Measurements from ENCODE around the gene ANXA4. TPM values are rescaled to one million over a fixed set of nuclear protein-coding genes. Genes with fewer than 3 reads are reported as not detected.

The ANXA4 gene
- total and polyA plus RNA-seq, 2 of the 13 experiments (the other 11 are each of a cell fraction or from before 2014, with no cell fraction given): 155 to 168 TPM

DNA sequence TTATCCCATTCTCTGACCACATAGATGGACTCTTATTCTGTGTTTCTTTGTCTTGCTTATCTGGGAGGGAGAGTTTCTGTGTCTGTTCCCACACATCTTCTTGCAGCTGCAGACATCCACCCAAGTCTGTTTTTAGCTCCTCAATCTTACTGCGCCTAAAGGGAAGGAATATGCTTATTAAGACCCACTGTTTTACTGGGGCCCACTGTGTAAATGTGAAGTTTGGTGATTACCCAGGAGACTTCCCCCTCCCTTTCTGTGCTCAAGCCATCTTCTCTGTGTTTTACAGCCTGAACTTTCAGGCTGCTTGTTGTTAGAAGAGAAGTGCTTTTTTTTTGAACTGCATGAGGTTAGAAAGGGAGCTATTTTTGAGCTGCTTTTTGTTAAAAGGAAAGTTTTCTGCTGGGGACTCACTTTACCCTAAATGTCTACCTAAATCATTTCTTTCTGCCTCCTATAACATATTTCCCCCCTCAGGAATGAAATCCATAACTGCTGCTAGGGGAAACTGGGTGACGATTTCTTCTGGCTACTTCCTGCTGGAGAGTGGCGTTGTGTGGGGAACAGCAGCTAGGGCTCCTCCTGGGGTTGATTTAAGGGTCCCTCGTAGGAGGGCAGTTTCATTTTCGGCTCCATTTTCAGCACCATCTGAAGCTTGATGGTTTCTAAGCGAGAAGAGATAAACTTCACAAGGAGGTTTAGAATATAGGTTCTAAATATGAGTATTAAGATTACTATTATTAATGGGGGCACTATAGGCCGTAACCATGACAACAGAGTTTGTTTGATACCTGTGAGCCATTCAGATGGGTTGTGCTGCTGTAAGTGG lies 48.1 kb downstream of the ANXA4 start:
- Histone ChIP-seq H3K4me1 (ENCODE audit: insufficient read depth, low read length) (peaks cover 35% of the 10 kb centered on the region), H2AFZ (ENCODE audit: low read length) (no peak overlapping the region), H3K27me3 (ENCODE audit: control insufficient read depth in 1 of 2, insufficient read depth in 2 of 2, low read length in 2 of 2) (no peaks in the 10 kb centered on the region), H3K79me2 (ENCODE audit: insufficient read depth, low read length) (no peaks in the 10 kb centered on the region), H3K4me3 (replicated peaks in 1 of 3; ENCODE audit: insufficient read depth in 1 of 3, low read depth in 2 of 3, low read length in 3 of 3) (no peak overlapping the region), H3K27ac (ENCODE audit: extremely low read length, insufficient read depth, low read length) (no peak overlapping the region), H4K20me1 (ENCODE audit: insufficient read depth, low read length) (no peaks in the 10 kb centered on the region), H3K9me3 (ENCODE audit: low read length) (no peaks in the 10 kb centered on the region), H3K4me2 (ENCODE audit: low read depth, low read length) (no peak overlapping the region), H3K9ac (ENCODE audit: insufficient read depth, low read depth, low read length) (no peak overlapping the region), H3K36me3 (replicated peaks in 1 of 2; ENCODE audit: control insufficient read depth in 1 of 2, insufficient read depth in 2 of 2, low read length in 2 of 2) (peaks cover 15 to 56% of the 10 kb centered on the region in 2 experiments)
- WGBS (ENCODE audit: low lambda C conversion rate): 94% methylated on average over 7 of the region's 7 CpGs
- FAIRE-seq: no peak
- intact Hi-C loops (cut with micrococcal nuclease; ENCODE audit: unreplicated experiment): loop anchor here (1.0 to 2.0 kb wide), 2 partner anchors 9 to 49 kb away; no protein-coding TSS in a partner anchor
- POLR2A ChIA-PET: interaction anchor here (1.4 kb wide), 1 partner anchor 48 kb away, joined by 8 read pairs; the partner anchor contains the start of gene ANXA4
- TF ChIP-seq ZNF720 (CRISPR knock-in tag; IDR thresholded peaks at IDR 0.05) (no peak), RFX1 (IDR thresholded peaks at IDR 0.05) (peak; percentile 53; the same call in 1 of the 2 replicates)
- no peak for DNase-seq (ENCODE audit: low spot score)
- ATAC-seq: no peak
- no TSS peak for BruUV-seq (replicated peaks)
- in situ Hi-C loops (cut with HindIII; ENCODE audit: extremely low pct_ligation_motif_present, low pct_unique_long_range_greater_than_20kb): no loop called here
- CTCF ChIA-PET (ENCODE audit: low intra/inter-chr PET ratio, low total read pairs): no interaction called here

DNA sequence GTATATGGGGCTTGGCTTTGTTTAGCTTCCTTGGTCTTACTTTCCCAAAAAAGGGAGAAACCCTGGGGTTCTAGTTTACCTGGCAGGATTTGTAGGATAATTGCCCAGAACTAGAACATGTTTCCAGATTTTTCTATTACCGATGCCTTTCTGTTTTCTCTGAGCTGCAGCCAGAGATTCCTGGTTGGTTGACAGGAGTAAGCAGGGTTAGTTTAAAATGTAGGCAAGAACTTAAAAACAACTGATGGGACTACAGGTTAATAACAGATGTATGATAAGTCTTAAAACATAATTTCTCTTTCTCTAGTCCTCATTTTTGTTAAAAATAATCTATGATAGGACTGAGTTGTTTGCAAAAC lies 48.6 kb downstream of the ANXA4 start:
- Histone ChIP-seq H3K79me2 (ENCODE audit: insufficient read depth, low read length) (no peaks in the 10 kb centered on the region), H3K4me2 (ENCODE audit: low read depth, low read length) (no peak overlapping the region), H4K20me1 (ENCODE audit: insufficient read depth, low read length) (no peaks in the 10 kb centered on the region), H2AFZ (ENCODE audit: low read length) (no peak overlapping the region), H3K27ac (ENCODE audit: extremely low read length, insufficient read depth, low read length) (no peak overlapping the region), H3K9me3 (ENCODE audit: low read length) (no peaks in the 10 kb centered on the region), H3K27me3 (ENCODE audit: control insufficient read depth in 1 of 2, insufficient read depth in 2 of 2, low read length in 2 of 2) (no peaks in the 10 kb centered on the region), H3K9ac (ENCODE audit: insufficient read depth, low read depth, low read length) (no peak overlapping the region), H3K4me1 (ENCODE audit: insufficient read depth, low read length) (peaks cover 35% of the 10 kb centered on the region), H3K4me3 (replicated peaks in 1 of 3; ENCODE audit: insufficient read depth in 1 of 3, low read depth in 2 of 3, low read length in 3 of 3) (no peak overlapping the region), H3K36me3 (replicated peaks in 1 of 2; ENCODE audit: control insufficient read depth in 1 of 2, insufficient read depth in 2 of 2, low read length in 2 of 2) (peaks cover 14 to 59% of the 10 kb centered on the region in 2 experiments)
- no peak for FAIRE-seq
- DNase-seq (ENCODE audit: low spot score): no peak
- ATAC-seq: no peak
- ChIA-PET CTCF (ENCODE audit: low intra/inter-chr PET ratio, low total read pairs) (no interaction called here), POLR2A (no interaction called here)
- intact Hi-C loops (cut with micrococcal nuclease; ENCODE audit: unreplicated experiment) (no loop called here), in situ Hi-C loops (cut with HindIII; ENCODE audit: extremely low pct_ligation_motif_present, low pct_unique_long_range_greater_than_20kb) (no loop called here)
- 97% methylated on average over 1 of the region's 1 CpG for WGBS (ENCODE audit: low lambda C conversion rate)
- no TSS peak for BruUV-seq (replicated peaks)
- TF ChIP-seq DR1 (CRISPR knock-in tag; IDR thresholded peaks at IDR 0.05) (no peak), ATF2 (CRISPR knock-in tag; IDR thresholded peaks at IDR 0.05) (no peak), PITX1 (CRISPR knock-in tag; IDR thresholded peaks at IDR 0.05) (no peak), CBFB (CRISPR knock-in tag; IDR thresholded peaks at IDR 0.05) (no peak), ZNF772 (CRISPR knock-in tag; IDR thresholded peaks at IDR 0.05) (no peak), HNRNPL (IDR thresholded peaks at IDR 0.05; ENCODE audit: low read depth, low read length) (no peak), ZNF746 (CRISPR knock-in tag; IDR thresholded peaks at IDR 0.05) (no peak), CBX1 (IDR thresholded peaks at IDR 0.05; ENCODE audit: low read depth) (no peak), PCBP1 (IDR thresholded peaks at IDR 0.05; ENCODE audit: borderline replicate concordance, low read depth, low read length) (no peak)
- TF ChIP-seq, protein P1, sequence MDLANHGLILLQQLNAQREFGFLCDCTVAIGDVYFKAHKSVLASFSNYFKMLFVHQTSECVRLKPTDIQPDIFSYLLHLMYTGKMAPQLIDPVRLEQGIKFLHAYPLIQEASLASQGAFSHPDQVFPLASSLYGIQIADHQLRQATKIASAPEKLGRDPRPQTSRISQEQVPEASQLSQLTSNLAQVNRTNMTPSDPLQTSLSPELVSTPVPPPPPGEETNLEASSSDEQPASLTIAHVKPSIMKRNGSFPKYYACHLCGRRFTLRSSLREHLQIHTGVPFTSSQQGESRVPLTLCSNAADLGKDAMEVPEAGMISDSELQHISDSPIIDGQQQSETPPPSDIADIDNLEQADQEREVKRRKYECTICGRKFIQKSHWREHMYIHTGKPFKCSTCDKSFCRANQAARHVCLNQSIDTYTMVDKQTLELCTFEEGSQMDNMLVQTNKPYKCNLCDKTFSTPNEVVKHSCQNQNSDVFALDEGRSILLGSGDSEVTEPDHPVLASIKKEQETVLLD (CRISPR knock-in tag; IDR thresholded peaks at IDR 0.05; ENCODE audit: low read depth): no peak
- TF ChIP-seq, protein P2, sequence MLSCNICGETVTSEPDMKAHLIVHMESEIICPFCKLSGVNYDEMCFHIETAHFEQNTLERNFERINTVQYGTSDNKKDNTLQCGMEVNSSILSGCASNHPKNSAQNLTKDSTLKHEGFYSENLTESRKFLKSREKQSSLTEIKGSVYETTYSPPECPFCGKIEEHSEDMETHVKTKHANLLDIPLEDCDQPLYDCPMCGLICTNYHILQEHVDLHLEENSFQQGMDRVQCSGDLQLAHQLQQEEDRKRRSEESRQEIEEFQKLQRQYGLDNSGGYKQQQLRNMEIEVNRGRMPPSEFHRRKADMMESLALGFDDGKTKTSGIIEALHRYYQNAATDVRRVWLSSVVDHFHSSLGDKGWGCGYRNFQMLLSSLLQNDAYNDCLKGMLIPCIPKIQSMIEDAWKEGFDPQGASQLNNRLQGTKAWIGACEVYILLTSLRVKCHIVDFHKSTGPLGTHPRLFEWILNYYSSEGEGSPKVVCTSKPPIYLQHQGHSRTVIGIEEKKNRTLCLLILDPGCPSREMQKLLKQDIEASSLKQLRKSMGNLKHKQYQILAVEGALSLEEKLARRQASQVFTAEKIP (CRISPR knock-in tag; IDR thresholded peaks at IDR 0.05; ENCODE audit: borderline replicate concordance): no peak

Measured in HepG2 (cell line).